ENCODE results near the gene SOX2. TPM values are rescaled to one million over a fixed set of nuclear protein-coding genes. Genes with fewer than 3 reads are reported as not detected.

Gene SOX2
- total RNA-seq, 1 donor from 2014 or later = 0.55 TPM

- no peak for DNase-seq (ENCODE audit: low spot score)
These were observed 7.2 kb upstream of the SOX2 start for GRCh38 chr3:181704421-181705085.

GRCh38 chr3:181705086-181705480 is 6.6 kb upstream of the SOX2 start:
- no peak for DNase-seq (ENCODE audit: low spot score)

DNA sequence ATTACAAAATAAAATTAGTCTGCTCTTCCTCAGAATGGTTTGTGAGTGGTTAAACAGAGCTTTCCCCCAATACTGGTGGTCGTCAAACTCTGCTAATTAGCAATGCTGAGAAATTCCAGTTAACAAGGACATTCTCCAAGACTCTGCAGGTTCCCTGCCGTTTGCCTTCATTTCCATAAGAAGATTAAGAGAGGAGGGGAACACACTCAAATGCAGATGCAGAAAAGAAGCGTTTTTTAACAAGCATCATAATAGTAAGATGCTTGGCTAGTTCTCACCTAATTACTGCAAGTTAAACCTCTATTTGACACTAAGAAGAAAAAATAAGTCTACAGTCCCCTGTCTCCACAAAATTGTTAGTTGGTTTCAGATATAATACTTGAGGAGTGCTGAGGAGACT is 3.7 kb upstream of the SOX2 start:
- DNase-seq (ENCODE audit: low spot score) = no peak

GRCh38 chr3:181709537-181710279 is 2.0 kb upstream of the SOX2 start:
- DNase-seq (ENCODE audit: low spot score) = peak; percentile 70

GRCh38 chr3:181710345-181711291 is 1.1 kb upstream of the SOX2 start:
- DNase-seq (ENCODE audit: low spot score) = no peak

DNA sequence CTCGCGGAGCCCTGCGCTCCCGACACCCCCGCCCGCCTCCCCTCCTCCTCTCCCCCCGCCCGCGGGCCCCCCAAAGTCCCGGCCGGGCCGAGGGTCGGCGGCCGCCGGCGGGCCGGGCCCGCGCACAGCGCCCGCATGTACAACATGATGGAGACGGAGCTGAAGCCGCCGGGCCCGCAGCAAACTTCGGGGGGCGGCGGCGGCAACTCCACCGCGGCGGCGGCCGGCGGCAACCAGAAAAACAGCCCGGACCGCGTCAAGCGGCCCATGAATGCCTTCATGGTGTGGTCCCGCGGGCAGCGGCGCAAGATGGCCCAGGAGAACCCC is 464 bp downstream of the SOX2 start:
- no peak for DNase-seq (ENCODE audit: low spot score)

GRCh38 chr3:181712553-181713279 is 991 bp downstream of the SOX2 start:
- no peak for DNase-seq (ENCODE audit: low spot score)

DNA sequence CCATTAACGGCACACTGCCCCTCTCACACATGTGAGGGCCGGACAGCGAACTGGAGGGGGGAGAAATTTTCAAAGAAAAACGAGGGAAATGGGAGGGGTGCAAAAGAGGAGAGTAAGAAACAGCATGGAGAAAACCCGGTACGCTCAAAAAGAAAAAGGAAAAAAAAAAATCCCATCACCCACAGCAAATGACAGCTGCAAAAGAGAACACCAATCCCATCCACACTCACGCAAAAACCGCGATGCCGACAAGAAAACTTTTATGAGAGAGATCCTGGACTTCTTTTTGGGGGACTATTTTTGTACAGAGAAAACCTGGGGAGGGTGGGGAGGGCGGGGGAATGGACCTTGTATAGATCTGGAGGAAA is 1.5 kb downstream of the SOX2 start:
- DNase-seq (ENCODE audit: low spot score) = no peak

DNA sequence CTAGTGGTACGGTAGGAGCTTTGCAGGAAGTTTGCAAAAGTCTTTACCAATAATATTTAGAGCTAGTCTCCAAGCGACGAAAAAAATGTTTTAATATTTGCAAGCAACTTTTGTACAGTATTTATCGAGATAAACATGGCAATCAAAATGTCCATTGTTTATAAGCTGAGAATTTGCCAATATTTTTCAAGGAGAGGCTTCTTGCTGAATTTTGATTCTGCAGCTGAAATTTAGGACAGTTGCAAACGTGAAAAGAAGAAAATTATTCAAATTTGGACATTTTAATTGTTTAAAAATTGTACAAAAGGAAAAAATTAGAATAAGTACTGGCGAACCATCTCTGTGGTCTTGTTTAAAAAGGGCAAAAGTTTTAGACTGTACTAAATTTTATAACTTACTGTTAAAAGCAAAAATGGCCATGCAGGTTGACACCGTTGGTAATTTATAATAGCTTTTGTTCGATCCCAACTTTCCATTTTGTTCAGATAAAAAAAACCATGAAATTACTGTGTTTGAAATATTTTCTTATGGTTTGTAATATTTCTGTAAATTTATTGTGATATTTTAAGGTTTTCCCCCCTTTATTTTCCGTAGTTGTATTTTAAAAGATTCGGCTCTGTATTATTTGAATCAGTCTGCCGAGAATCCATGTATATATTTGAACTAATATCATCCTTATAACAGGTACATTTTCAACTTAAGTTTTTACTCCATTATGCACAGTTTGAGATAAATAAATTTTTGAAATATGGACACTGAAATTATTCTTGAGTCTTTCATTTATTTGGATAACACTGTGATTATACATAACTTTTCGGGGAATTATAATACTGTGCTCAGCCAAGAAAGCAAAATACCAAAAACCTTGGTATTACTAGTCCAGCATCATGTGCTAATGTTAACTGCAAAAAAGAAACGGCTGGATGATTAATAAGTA is 2.2 kb downstream of the SOX2 start:
- DNase-seq (ENCODE audit: low spot score) = no peak

- DNase-seq (ENCODE audit: low spot score) = no peak
These were observed 4.0 kb downstream of the SOX2 start for GRCh38 chr3:181715571-181716340.

DNA sequence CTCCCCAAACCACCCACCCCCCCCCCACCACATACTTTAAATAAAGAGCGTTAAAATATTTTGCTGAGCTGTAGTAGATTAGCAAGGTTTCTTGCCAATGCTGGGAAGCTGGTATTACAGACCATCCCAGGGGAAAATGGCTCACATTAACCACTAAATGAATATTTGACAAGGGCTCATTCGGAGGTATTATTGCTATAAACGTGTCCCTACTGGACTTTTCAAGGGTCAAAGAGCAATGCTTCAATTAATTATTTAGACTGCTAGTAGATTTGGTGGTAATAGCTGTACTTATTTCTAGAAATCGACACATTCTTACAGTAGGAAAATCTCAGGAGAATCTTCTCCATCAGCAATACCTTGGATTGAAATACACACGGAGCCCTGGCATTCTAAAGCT is 5.2 kb downstream of the SOX2 start:
- no peak for DNase-seq (ENCODE audit: low spot score)

- DNase-seq (ENCODE audit: low spot score) = no peak
These were observed 5.9 kb downstream of the SOX2 start for GRCh38 chr3:181717549-181718171.

DNA sequence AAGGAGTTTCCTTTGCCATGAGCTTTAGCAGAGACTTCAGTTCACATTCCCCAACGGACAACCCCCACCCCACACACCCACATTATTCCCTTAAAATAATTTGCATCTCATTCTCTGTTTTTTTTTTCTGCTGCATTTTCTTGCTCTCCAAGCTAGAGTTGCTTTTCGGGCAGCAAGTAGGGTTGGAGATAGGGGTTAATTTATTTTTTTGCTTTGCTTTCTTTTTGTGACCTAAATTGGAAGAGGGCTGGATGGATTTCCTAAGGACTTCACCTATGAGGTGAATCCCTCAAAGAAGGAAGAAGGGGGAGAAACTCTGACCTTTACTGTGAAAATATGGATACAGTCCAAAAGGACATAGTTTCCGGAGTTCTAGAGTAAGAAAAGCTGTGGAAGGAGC is 6.6 kb downstream of the SOX2 start:
- no peak for DNase-seq (ENCODE audit: low spot score)

DNA sequence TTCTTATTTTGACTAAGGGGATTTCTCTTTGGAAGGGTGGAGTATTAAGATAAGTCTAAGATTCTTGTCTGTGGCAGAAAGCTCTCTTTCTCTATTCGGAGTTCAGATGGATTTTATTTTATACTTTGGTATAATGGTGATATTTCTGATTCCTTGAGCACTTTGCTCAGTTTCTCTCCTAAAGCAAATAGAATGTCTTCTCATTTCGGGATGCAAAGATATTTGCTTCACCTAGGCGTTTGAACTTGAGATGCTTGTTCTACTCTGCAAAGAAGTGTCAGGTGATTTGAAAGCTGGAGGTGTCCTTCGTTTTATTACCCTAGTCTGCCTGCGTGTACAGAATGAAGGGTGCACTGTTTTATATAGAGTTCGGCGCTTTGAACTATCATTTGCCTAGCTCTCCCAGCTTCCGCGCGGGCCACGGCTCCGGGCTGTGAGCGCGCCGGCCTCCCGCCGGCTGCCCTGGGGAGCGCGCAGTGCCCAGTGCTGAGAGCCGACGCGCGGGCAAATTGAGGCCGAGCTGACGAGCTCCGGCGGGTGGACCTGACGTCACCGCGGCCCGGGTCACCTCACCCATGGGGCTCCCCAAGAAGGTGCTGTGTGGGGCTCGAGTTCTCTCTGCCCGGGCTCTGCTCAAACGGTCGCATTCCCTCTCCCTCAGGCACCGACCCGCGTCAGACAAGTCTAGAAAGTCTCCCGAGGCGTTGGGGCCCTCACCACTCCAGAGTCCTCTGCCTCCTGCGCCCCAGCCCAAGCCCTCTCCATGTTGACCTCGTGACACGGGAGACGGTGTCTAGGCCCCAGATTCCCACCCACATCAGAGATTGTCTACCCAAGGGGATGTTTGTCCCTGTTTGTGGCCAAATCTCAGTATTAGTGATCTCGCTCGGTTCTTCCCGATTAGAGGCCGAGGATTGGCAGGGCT is 7.5 kb downstream of the SOX2 start:
- DNase-seq (ENCODE audit: low spot score) = no peak

- no peak for DNase-seq (ENCODE audit: low spot score)
These were observed 8.4 kb downstream of the SOX2 start for GRCh38 chr3:181719991-181720680.

DNA sequence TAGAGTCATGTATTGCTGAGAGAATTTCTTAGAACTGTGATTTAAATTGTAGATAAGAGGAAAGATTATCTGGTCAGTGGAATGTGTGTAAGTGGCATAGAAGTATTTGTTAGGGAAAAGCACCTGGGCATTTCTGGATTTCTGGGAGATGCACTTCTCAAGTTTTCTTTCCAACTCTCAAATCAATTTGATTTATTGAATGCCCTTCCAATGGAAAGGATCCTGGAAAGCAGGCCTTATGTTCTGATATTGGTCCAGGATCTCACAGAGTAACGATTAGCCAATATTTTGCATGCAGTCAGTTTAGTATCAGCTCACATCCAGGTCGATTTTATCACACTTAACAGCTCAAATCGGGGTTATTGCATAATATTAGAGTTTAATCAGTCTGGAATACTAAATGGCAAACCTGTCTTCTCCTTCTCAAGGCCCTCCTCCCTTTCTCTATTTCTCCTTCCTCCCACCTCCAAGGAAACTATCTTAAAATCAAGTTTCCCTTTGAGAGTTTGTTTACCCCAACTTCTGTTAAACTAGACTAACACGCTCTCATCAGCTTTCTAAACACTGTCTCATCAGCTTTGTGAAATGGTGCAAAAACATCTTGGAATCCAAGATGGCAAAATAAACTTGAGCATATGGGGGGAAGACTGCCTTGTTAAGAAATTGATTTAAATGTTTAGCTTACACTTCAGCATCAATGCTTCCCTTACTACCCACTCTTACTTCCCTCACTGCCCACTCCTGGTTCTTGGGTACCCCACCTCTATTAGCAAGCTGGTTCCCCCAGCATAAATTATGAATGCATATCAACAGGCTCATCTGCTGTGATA is 9.5 kb downstream of the SOX2 start:
- DNase-seq (ENCODE audit: low spot score) = no peak

- no peak for DNase-seq (ENCODE audit: low spot score)
These were observed 10.4 kb downstream of the SOX2 start for GRCh38 chr3:181722156-181722555.
